ENCODE measurements around the gene GABRD.

DNA sequence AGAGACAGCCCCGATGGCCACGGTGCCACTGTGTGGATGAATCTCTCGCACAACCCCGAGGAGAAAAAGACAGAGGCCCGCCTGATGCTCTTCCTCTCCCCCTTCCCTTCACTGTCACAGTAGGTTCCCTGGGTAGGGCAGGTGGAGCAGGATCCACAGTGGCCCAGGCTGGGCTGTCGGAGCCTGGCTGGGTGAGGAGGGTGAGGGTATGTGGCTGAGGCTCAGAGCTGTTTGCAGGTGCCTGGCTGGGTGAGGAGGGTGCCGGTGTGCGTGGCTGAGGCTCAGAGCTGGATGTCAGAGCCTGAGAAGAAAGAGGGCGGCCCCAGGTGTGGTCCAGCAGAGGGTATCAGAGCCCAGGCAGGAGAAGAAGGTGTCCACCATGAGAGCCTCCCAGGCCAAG, 18.3 kb upstream of the GABRD start:
- TF ChIP-seq POLR2AphosphoS5 (IDR thresholded peaks at IDR 0.05; ENCODE audit: low read length): no peak
- no peak for TF ChIP-seq CEBPB (IDR thresholded peaks at IDR 0.05; ENCODE audit: borderline replicate concordance in 1 of 2, low read depth in 2 of 2, low read length in 2 of 2)
- TF ChIP-seq, protein P1, sequence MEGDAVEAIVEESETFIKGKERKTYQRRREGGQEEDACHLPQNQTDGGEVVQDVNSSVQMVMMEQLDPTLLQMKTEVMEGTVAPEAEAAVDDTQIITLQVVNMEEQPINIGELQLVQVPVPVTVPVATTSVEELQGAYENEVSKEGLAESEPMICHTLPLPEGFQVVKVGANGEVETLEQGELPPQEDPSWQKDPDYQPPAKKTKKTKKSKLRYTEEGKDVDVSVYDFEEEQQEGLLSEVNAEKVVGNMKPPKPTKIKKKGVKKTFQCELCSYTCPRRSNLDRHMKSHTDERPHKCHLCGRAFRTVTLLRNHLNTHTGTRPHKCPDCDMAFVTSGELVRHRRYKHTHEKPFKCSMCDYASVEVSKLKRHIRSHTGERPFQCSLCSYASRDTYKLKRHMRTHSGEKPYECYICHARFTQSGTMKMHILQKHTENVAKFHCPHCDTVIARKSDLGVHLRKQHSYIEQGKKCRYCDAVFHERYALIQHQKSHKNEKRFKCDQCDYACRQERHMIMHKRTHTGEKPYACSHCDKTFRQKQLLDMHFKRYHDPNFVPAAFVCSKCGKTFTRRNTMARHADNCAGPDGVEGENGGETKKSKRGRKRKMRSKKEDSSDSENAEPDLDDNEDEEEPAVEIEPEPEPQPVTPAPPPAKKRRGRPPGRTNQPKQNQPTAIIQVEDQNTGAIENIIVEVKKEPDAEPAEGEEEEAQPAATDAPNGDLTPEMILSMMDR (IDR thresholded peaks at IDR 0.05 in 2 of 3, conservative IDR thresholded peaks at IDR 0.05 in 1 of 3; ENCODE audit: control insufficient read depth in 2 of 3, extremely low read depth in 1 of 3, insufficient read depth in 1 of 3, low read depth in 3 of 3, low read length in 3 of 3): no peak
- no peak for TF ChIP-seq MTA3 (IDR thresholded peaks at IDR 0.05; ENCODE audit: borderline replicate concordance, low read length)

Measured in GM12878 (cell line).